Lung (tissue), 12 donors: ENCODE measurements around the gene EMX1. TPM values are rescaled to one million over a fixed set of nuclear protein-coding genes. Genes with fewer than 3 reads are reported as not detected.

Source experiments
- ATAC-seq: fragments of 200-7000 bp; cut with Tn5 transposase; one replicate; pipeline ENCODE4 v1.9.1; 2020; ENCODE audit warnings: moderate number of reproducible peaks; ENCODE audit not compliant: insufficient read depth, low FRiP score
- DNase-seq, 3 donors: peaks; one replicate each; pipeline ENCODE4 v3.0.0-alpha.2; 2013 to 2017
- H3K27ac ChIP-seq, 2 donors: one replicate each; pipeline ENCODE4 v1.5.1; 2013; ENCODE audit warnings: mild to moderate bottlenecking in 2 of 2, moderate library complexity in 2 of 2, control low read depth in 1 of 2, inconsistent platforms in 1 of 2, low read depth in 1 of 2, low read length in 1 of 2
- H3K27me3 ChIP-seq, 3 donors: one replicate each; pipeline ENCODE4 v1.5.1; 2013; ENCODE audit warnings: low read length in 2 of 3; ENCODE audit not compliant: control insufficient read depth in 3 of 3, insufficient read depth in 3 of 3
- H3K36me3 ChIP-seq, 4 donors: one replicate each; pipeline ENCODE4 v1.5.1; 2013; ENCODE audit warnings: low read length in 4 of 4, mild to moderate bottlenecking in 1 of 4, moderate library complexity in 1 of 4; ENCODE audit not compliant: control insufficient read depth in 4 of 4, insufficient read depth in 4 of 4
- H3K4me1 ChIP-seq, 5 donors: one replicate each; pipeline ENCODE4 v1.5.1; 2013; ENCODE audit warnings: low read length in 5 of 5, mild to moderate bottlenecking in 2 of 5, moderate library complexity in 1 of 5; ENCODE audit not compliant: control insufficient read depth in 5 of 5, insufficient read depth in 5 of 5
- H3K4me3 ChIP-seq: one replicate; pipeline ENCODE4 v1.5.1; 2013; ENCODE audit warnings: mild to moderate bottlenecking, control low read depth, moderate library complexity
- H3K9ac ChIP-seq, 2 donors: one replicate each; pipeline ENCODE4 v1.5.1; 2013; ENCODE audit warnings: low read length in 2 of 2, control low read depth in 1 of 2; ENCODE audit not compliant: insufficient read depth in 1 of 2
- H3K9me3 ChIP-seq, 4 donors: one replicate each; pipeline ENCODE4 v1.5.1; 2013; ENCODE audit warnings: low read length in 3 of 4, mild to moderate bottlenecking in 1 of 4, moderate library complexity in 1 of 4; ENCODE audit not compliant: control insufficient read depth in 4 of 4, insufficient read depth in 3 of 4
- CTCF ChIP-seq: IDR thresholded peaks from 2 replicates; pipeline ENCODE4 v1.5.1; 2012; ENCODE audit warnings: mild to moderate bottlenecking; ENCODE audit errors: control extremely low read depth, extremely low read depth
- WGBS, 2 donors: extraction: QIAGEN DNeasy Blood & Tissue Kit; methylation state at CpG; one replicate each; pipeline ENCODE4 v1.1.7; 2013; 5-methylcytosine and 5-hydroxymethylcytosine counted together
- polyA plus RNA-seq, 2 donors: library from polyadenylated mRNA; stranded (reverse); fragments of 200-250 nt; gene quantifications; one replicate each; pipeline ENCODE4 v1.2.1, GENCODE V29; 2013
- total RNA-seq, 2 donors: library from RNA; depleted of rRNA in 1 of 2; stranded (reverse); fragments of >200 nt in 1 of 2; gene quantifications; one replicate each; pipeline ENCODE4 v1.2.1, GENCODE V29; 2014 to 2021
- donor health status: control.
- donor health status: control.
- donor health status: Bipolar disorder and iron deficiency.
- donor health status: healthy.
- donor health status: DM: yes; HTN: yes; CAD: no.

The EMX1 gene
- total and polyA plus RNA-seq, 4 donors: 0.02 to 0.12 TPM; not detected in 2

- no peaks in the 10 kb centered on the region for H3K9me3 ChIP-seq
- 83 to 94% methylated on average over 7 of the region's 7 CpGs for WGBS, 2 donors
- no peak overlapping the region for H3K4me3 ChIP-seq
- peaks cover 0 to 9% (median 0%) of the 10 kb centered on the region in 5 donors for H3K4me1 ChIP-seq
- H3K36me3 ChIP-seq: no peaks in the 10 kb centered on the region
- no peak overlapping the region for H3K27ac ChIP-seq
- DNase-seq (no peak), ATAC-seq (no peak)
- no peak for TF ChIP-seq CTCF
- no peak overlapping the region for H3K9ac ChIP-seq
- no peaks in the 10 kb centered on the region for H3K27me3 ChIP-seq
Observed at GRCh38 chr2:72943540-72944395, 26.4 kb downstream of the EMX1 start.

- H3K4me3 ChIP-seq: no peak overlapping the region
- no peaks in the 10 kb centered on the region for H3K36me3 ChIP-seq
- 94 to 96% methylated on average over 16 of the region's 16 CpGs for WGBS, 2 donors
- no peak for ATAC-seq
- H3K9ac ChIP-seq: no peak overlapping the region
- no peak for TF ChIP-seq CTCF
- no peaks in the 10 kb centered on the region for H3K9me3 ChIP-seq
- H3K4me1 ChIP-seq: peaks cover 0 to 9% (median 0%) of the 10 kb centered on the region in 5 donors
- no peak overlapping the region for H3K27ac ChIP-seq
- DNase-seq: no peak
- H3K27me3 ChIP-seq: no peaks in the 10 kb centered on the region
Observed at GRCh38 chr2:72944804-72945449, 27.6 kb downstream of the EMX1 start.

GRCh38 chr2:72945450-72946019 lies 28.2 kb downstream of the EMX1 start:
- Histone ChIP-seq H3K27me3 (no peaks in the 10 kb centered on the region), H3K9me3 (no peaks in the 10 kb centered on the region), H3K9ac (no peak overlapping the region), H3K36me3 (no peaks in the 10 kb centered on the region), H3K4me1 (peaks cover 0 to 9% (median 0%) of the 10 kb centered on the region in 5 donors), H3K27ac (no peak overlapping the region), H3K4me3 (no peak overlapping the region)
- WGBS, 2 donors: 94 to 97% methylated on average over 9 of the region's 9 CpGs
- TF ChIP-seq CTCF: no peak
- ATAC-seq (no peak), DNase-seq (no peak)
